AG09309 (cell line): ENCODE measurements around the gene HIPK2.

Source experiments
- DNase-seq: peaks from one replicate; pipeline ENCODE4 v3.0.0-alpha.2; 2010; ENCODE audit warnings: low read depth
- H3K4me3 ChIP-seq: 2 replicates; pipeline ENCODE4 v1.5.1; 2011; ENCODE audit warnings: mild to moderate bottlenecking, low read depth, low read length, moderate library complexity; ENCODE audit not compliant: control insufficient read depth
- CTCF ChIP-seq: IDR thresholded peaks from 2 replicates; pipeline ENCODE4 v1.5.1; 2011; ENCODE audit warnings: mild to moderate bottlenecking, low read depth, low read length, inconsistent platforms; ENCODE audit not compliant: insufficient read depth, control insufficient read depth; ENCODE audit errors: missing control alignments

HIPK2 gene

GRCh38 chr7:139641337-139641992, 136.3 kb downstream of the HIPK2 start:
- DNase-seq, result no peak
- no peak for TF ChIP-seq CTCF
- no peak overlapping the region for H3K4me3 ChIP-seq

- no peak for DNase-seq
- TF ChIP-seq CTCF, result no peak
- no peak overlapping the region for H3K4me3 ChIP-seq
Observed at GRCh38 chr7:139640681-139641080, 137.1 kb downstream of the HIPK2 start.

GRCh38 chr7:139639563-139639962, 138.2 kb downstream of the HIPK2 start:
- no peak overlapping the region for H3K4me3 ChIP-seq
- no peak for TF ChIP-seq CTCF
- DNase-seq, result no peak

GRCh38 chr7:139635526-139636302, 142.1 kb downstream of the HIPK2 start:
- H3K4me3 ChIP-seq, result no peak overlapping the region
- no peak for TF ChIP-seq CTCF
- no peak for DNase-seq

- no peak for TF ChIP-seq CTCF
- no peak overlapping the region for H3K4me3 ChIP-seq
- DNase-seq, result no peak
Observed at GRCh38 chr7:139634087-139634486, 143.7 kb downstream of the HIPK2 start.

- no peak overlapping the region for H3K4me3 ChIP-seq
- no peak for TF ChIP-seq CTCF
- no peak for DNase-seq
Observed at GRCh38 chr7:139631520-139632031, 146.2 kb downstream of the HIPK2 start.
